HG03064 (cell line): ENCODE results near the gene FGFBP3.
"Not testable (repeated sequence)": the region's sequence is repeated elsewhere in the genome, so short reads cannot be mapped to it uniquely, and the experiment has no call there.

ENCODE experiments used
- ATAC-seq: cut with Tn5 transposase; IDR thresholded peaks from one replicate; pipeline ENCODE4 v1.9.1; 2021; ENCODE audit warnings: low read depth; ENCODE audit not compliant: unreplicated experiment

The FGFBP3 gene

DNA sequence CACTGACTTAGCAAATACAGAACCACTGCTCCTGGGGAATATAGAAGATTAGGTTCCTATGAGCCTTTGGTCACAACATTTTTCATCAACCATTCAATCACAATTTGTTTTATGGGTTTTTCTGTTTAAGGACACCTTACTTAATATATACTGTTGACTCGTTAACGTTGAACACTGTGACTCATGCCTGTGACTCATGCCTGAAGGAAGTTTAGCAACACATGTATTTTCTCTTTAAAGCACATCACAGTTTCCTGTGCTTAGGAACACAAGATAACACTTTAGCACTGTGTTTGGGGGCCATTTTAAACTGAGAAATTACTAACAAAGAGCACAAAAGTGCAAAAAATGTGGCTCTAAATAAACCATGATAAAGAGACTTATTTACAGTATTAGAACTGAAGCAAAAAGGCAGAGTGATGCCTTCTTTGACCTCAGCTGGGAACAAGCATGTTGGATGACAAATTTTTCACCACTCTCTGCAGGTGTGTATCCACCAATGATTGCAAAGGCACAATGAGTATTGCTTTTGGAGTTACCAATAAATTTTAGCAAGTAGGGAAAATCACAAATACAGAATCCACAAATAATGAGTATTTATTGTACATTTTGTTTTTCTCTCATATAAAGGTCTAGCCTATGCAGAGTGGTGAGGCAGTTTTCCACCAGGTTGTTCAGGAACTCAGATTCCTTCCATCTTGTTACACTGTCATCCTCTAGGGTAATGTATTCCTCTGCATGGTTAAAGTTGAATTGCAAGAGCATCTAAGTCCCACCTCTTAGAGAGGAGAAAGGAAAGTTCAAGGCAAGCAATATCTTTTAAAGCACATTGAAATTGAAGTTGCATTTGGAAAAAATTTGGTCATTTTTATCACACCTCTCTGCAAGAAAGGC is 7.3 kb downstream of the FGFBP3 start:
- ATAC-seq, result no peak

DNA sequence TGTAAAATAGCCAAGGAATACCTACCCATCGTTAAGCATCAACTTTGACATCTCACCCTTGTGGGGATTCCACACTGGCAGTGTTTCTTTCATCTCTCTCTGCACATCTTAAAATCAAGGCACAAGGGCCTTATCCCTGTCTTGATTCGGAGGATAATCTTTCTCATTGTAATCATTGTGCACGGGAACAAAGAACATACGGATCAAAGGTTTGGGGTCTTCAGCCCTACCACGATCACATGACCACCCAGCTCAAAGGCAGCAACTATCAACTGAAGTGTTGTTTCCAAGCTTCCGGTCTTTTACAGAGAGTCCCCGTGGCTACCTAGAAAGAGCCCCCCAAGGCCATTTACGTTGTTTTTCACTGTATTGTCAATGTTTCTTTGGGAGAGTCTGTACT is 11.9 kb downstream of the FGFBP3 start:
- ATAC-seq, result no peak

DNA sequence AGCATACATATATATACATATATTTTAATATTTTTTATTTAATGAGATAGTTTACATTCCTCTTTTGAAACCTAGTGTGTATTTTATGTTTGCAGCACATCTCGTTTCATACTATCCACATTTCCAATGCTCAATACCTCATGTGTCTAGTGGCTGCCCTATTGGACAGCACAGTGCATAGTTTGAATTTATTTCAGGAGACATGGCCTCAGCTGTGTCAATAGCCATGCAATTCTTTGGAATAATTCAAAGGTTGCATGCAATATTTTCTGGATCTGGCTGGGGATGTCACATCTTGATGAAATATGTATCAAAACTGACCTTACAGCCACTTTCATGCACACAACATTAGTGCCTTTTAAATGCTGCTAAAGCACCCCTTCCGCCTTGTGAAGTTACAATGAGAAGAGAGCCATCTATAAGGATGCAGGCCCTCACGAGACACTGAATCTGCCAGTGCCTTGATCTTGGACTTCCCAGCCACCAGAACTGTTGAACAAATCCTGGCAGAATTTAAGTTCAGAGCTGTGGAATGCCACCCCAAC is 13.0 kb downstream of the FGFBP3 start:
- ATAC-seq, result no peak

DNA sequence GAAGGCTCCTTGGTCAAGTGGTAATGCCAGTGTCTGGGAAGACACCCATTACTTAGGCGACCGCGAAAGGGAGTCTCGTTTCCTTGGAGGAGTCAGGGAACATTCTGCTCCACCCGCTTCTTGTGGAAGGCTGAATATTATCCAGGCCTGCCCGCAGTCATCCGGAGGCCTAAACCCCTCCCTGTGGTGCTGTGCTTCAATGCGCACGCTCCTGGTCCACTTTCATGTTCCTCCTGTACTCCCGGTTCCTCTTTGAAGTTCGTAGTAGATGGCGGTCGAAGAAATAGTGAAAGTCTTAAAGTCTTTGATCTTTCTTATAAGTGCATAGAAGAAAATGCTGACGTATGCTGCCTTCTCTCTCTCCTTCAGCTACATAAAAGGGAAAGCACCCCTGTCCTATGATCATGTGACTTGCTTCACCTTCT is 15.0 kb downstream of the FGFBP3 start:
- ATAC-seq, result not testable (repeated sequence)

DNA sequence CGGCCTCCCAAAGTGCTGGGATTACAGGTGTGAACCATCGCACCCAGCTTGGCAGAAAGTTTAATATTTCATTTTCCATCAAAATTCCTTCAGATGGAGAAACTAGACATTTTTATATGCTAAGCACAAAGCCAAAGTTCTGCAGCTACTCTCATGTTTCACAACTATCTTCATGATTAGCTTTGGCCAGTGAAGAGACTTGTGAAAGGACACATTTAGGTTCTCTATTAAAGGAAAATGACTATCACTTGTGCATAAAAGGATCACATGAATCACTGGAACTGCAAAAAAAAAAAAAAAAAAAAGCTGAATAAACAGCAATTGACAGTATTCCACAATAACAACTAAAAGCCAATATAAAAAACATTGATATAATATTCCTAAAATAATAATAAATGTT is 16.2 kb downstream of the FGFBP3 start:
- no peak for ATAC-seq

DNA sequence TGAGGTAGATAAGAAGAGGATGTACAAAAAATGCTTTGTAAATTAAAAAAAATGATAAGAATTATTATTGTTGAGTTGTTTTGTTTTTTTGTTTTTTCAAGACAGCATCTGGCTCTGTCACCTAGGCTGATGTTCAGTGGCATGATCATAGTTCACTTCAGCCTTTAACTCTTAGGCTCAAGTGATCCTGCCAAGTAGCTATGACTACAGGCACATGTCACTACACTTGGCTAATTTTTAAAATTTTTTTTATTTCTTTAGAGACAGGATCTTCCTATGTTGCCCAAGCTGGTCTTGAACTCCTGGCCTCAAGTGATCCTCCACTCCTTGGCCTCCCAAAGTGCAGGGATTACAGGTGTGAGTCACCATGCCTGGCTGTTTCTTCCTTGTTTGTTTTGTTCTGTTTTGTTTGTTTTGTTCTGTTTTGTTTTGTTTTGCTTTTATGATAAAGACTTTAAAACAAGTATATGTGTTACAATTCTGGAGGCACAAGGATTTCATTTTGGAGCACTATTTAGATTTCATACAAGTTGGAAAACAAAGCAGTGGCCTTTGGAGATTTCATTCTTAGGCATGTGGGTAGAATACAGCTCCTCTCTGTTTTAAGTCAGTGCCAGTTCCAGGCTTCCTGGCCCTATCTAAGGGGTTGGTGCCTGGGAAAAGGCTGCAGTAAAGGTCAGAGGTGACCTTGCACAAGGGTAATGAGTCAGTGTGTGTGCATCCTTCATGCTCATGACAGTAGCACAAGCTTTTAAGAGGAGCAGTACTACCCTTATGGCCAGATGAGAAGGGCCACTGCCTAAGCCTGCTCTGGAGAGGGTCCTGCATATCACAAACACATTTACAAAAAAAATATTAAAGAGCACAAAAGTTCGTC is 17.9 kb downstream of the FGFBP3 start:
- ATAC-seq, result no peak

DNA sequence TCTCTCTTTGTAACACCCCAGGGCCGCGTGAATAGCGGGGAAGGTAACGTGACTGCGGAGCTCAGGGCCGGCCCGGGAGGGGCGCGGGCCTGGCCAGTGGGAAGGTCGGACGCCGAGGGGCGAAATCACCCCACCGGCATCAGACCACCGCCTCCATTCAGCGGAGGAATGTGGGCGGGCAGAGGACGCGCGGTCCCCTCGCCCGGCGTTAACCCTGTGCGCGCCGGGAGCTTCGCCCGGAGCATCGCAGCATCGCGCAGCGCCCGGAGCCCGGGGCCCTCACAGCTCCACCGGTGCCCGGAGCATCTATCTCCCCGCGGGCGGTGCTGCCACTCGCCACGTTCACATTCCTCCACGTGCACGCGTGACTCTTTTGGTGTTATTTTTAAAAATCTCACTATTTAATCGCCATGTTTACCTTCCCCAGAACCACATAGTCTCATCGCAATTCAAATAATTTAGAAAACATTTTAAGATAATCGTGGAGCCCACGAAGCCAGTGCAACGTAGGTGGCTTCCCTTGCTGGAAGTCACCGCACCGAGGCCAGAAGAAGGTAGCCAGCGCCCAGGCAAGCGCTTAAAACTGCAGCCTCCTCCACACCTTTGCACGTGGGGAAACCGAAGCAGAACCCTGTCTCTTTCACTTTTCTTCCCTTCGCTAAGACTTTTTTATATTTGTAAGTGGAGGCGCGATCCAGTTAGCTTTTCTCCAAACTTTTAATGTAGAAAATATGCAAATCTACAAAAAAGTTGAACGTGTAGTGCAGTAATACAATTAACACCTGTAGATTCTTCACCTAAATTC is 21.8 kb downstream of the FGFBP3 start:
- ATAC-seq, result no peak

DNA sequence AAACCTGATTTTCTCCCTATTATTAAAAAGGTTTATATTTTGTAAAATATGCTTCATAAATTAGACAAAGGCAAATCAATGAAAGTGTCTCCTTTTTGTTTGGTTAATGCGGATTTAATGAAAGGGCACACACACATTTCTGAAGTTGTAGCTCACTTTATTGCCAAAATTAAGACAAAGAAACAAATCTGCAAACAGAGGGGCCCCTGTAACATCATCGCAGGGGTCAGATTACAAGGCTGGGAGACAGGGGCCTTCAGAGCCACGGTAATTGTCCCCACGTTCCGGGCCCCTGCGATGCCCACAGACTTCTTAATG is 22.4 kb downstream of the FGFBP3 start:
- ATAC-seq, result no peak

DNA sequence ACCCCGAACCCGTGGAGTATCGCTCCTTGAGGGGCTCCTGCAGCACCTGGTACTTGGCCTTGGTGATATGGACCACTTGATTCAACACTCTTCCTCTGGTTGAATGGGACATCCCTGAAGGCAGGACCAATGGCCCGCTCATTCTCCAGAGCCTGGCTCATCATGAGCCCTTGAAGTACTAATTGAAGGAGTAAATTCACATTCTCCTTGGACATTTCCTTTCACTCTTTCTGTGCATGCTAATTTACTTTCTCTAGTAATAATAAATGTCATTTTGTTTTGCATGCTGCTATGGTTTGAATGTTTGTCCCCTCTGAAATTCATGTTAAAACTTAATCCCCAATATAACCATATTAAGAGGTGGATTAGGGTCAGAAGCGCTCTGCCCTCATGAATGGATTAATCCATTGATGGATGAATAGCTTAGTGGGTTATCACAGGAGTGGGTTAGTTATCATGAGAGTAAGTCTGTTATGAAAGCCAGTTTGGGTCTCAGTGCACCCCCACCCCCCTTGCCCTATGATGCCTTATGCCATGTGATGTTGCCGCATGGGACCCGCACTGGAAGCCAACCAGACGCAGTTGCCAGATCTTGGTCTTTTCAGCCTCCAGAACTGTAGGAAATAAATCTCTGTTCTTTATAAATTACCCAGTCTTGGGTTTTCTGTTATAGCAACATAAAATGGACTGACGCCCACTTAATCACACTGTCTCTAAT is 23.8 kb downstream of the FGFBP3 start:
- ATAC-seq, result no peak

DNA sequence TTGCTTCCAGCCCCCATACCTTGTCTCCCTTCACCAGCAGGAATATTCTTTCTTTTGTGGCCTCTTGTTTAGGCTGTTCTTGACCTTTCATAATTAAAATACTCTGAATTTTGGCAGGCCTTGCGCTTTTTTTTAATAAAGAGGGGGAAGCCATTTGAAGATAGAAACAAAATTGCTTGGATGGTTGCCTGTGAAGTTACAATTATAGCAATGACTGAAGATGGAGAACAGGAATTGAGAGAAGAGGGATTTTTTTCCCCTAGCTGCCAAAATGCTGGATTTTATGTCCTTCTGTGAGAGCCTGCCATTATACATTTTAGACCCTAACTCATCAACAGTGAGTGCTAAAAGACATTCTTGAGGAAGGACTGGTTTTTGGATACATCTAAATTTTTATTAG is 24.8 kb downstream of the FGFBP3 start:
- no peak for ATAC-seq

DNA sequence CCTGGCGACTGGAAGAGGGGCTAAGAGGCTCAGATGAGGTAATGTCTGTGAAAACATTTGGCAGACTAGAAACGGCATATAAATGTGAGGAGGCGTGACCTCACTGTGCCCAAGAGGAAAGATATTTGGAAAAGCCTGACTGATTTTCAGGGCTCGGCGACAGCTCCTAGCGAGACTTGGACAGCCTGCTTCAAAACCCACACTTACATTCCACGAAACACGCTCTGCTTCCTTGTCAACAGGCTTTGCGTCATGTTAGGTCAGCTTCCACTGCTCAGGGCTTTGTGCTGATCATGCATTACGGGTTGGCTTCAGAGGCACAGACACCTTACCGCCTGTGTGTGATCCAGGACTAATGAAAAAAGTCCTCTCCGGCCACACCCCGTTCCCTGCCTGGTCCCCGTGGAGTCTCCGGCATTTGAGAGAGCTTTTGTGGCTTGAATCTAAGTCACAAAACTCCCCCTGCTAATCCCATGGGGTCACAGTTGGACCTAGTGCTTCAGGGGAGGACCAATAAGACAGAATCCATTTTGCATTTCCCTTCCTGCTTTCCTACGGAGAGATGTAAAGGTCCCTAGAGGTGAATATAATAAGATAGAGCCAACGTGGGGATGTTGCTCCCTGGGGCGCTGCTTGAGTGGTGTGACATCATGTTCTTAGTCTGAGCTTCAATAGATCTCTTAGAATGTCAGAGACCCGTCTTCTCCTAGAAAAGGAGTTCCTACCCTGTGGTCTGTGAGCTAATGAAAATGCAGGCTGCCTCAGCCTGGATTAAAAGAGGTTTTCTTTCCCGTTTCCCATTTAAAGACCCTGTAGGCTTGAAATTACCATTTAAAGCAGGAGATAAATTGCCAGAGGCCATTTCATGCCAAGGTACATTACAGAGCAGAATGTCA is 25.5 kb downstream of the FGFBP3 start:
- no peak for ATAC-seq

DNA sequence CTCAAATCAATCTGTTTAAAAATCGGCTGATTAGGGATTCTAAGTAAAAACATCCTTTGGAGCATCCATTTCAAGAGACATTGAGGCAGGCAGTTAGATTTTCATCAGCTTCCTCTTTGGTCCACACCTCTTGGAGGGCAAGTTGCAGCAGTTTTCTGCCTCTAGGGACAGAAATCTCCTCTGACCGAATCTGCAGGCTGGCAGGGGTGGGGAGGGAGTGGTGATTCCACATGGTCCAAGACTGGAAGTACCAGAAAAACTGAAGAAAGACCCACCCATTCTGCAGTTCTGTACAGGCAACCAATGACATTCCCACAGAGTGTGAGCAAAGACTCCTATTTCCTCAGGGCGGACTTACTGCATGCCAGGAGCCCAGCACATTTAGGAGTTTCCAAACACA is 29.0 kb downstream of the FGFBP3 start:
- no peak for ATAC-seq

DNA sequence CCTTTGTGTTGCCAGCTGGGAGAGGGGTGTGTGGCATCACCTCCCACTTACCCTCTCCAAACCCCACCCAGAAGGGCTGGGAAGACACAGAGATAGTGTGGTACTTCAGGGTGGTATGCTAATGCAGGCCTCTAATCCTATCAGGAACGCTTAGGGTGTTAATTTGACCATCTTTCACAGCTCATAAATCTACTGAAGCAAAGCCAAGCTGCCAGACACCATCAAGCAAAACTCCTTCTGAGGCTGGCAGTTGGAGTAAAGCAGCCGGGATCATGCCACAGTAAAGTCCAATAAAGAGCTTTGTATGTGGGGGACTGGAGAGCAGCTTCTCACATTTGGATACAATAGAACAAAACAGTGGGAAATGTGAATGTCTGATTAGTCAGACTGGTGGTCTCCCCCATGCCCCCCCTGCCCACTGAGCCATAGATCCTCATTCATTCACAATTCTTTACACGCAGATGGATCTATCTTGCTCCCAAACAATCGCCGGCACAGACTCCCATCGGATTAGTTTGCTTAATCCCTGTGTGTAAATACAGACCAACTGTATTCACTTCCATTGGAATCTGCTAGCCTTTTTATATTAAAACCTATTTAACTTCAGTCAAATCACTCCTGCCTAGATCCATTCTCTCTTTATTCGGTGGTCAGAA is 29.6 kb downstream of the FGFBP3 start:
- no peak for ATAC-seq

DNA sequence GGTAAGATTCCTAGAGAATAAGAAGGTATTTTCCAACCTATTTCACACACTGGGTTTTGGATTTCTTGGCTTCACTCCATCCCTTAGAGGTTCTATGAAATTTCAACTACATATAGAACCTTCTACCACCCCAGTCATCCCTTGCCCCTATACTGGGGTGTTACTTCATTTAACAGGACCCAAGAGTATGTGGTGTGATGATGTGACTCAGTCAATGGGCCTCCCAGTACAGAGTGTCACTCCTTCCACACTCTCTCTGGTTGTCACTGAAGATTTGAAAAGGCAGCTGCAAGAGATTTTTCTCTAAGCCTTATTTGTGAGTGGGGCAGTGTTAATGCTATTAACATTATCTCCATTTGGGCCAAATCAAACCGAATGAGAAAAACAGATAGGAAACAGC is 33.5 kb downstream of the FGFBP3 start:
- no peak for ATAC-seq

DNA sequence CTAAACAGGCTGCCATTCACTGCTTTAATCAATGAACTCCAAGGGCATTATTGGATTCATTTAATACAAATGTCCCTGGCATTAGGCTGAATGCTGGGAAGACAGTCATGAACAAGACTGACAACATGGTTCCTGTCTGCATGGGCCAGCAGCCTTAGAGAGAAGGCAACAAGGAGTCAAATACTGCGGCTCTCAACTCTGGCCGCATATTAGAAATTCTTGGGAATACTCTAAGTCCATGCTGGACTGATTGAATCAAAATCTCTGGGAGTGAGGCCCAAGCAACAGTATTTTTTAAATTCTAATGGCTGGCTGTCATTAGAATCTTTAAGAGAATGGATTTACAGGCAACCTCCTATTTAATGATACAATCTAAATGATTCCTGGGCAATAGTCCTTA is 34.1 kb downstream of the FGFBP3 start:
- no peak for ATAC-seq

DNA sequence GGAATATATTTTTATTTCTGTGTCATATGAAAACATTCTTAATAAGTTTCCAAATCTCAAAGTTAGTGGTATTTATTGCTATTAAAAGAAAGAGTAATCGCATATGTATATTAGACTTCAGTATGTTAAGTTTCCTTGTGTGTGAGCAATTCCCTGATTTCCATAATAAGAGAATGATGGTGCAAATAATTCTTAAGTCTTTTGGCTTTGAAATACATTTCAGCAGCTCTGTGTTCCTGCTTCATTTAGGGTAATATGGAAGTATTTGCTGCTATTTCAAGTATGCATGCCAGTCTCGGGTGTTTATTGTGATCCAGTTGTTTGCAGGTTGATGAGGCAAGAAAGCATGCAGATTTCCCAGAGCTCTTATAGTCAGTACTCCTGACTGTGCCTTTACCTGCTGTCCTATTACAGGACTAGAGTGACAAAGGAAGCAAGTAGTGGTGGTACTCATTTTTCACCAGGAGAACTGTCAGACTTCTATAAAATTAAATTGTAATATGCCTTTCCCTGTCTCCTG is 43.7 kb downstream of the FGFBP3 start:
- no peak for ATAC-seq

DNA sequence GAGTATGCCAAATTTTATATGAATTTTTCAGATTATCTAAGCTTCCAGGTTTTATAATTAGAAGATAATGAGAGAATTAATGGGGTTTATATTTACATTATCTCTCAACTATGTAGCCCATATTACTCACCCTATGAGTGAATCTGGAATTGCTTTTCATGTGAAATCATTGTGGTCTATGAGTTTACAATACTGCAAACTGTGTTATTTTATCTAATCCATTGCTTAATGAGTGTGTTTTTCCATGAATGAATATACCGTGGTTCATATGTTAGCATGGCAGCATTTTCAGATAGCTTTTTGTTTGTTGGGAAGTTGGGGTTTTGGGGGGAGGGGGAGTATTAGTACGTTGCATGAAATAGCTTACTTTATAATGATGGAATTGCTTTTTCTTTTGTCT is 44.5 kb downstream of the FGFBP3 start:
- ATAC-seq, result no peak

DNA sequence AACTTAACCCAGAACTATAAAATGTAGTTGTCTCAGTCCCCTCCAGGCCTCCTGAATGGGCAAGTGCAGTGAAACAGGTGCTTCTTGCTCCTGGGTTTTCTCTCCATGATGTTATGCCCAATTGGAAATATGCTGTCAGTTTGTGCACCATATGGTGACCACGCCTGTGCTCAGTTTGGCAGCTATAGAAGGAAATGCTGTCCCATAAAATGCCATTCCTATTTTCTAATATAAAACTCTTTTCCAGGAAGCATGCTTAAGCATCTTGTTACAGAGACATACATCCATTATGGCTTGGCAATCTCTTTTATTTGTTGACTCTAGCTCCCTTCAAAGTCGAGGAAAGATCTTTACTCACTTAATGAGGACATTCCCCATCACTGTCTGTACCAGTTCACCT is 45.2 kb downstream of the FGFBP3 start:
- no peak for ATAC-seq
